SJCRH30 (cell line): ENCODE results near the gene PCBP3. TPM values are rescaled to one million over a fixed set of nuclear protein-coding genes. Genes with fewer than 3 reads are reported as not detected.
"Not testable (repeated sequence)": the region's sequence is repeated elsewhere in the genome, so short reads cannot be mapped to it uniquely, and the experiment has no call there.

Experiments
- DNase-seq, 2 experiments: peaks; one replicate each; pipeline ENCODE4 v3.0.0-alpha.2; 2015 to 2020
- H3K27ac ChIP-seq: fragments of 250-450 bp; sonication (Bioruptor Pico); 2 replicates; pipeline ENCODE4 v1.5.1; 2020; ENCODE audit warnings: mild to moderate bottlenecking, moderate library complexity
- H3K27me3 ChIP-seq: fragments of 250-450 bp; sonication (Bioruptor Pico); 2 replicates; pipeline ENCODE4 v1.5.1; 2020; ENCODE audit warnings: mild to moderate bottlenecking, moderate library complexity
- H3K36me3 ChIP-seq: fragments of 250-450 bp; sonication (Bioruptor Pico); 2 replicates; pipeline ENCODE4 v1.5.1; 2020; ENCODE audit warnings: mild to moderate bottlenecking, moderate library complexity
- H3K4me1 ChIP-seq: fragments of 250-450 bp; sonication (Bioruptor Pico); 2 replicates; pipeline ENCODE4 v1.5.1; 2020; ENCODE audit warnings: mild to moderate bottlenecking, moderate library complexity
- H3K4me3 ChIP-seq: fragments of 250-450 bp; sonication (Bioruptor Pico); 2 replicates; pipeline ENCODE4 v1.5.1; 2020; ENCODE audit warnings: mild to moderate bottlenecking, moderate library complexity
- H3K9me3 ChIP-seq: fragments of 250-450 bp; sonication (Bioruptor Pico); replicated peaks from 2 replicates; pipeline ENCODE4 v1.5.1; 2020; ENCODE audit warnings: mild to moderate bottlenecking, moderate library complexity
- total RNA-seq: library from RNA; depleted of rRNA; stranded (reverse); fragments of >200 nt; shearing (Covaris generic); gene quantifications from 2 replicates; pipeline ENCODE4 v1.2.3, GENCODE V29; 2014

Gene PCBP3
- total RNA-seq, 1 experiment from 2014 or later = not detected

DNA sequence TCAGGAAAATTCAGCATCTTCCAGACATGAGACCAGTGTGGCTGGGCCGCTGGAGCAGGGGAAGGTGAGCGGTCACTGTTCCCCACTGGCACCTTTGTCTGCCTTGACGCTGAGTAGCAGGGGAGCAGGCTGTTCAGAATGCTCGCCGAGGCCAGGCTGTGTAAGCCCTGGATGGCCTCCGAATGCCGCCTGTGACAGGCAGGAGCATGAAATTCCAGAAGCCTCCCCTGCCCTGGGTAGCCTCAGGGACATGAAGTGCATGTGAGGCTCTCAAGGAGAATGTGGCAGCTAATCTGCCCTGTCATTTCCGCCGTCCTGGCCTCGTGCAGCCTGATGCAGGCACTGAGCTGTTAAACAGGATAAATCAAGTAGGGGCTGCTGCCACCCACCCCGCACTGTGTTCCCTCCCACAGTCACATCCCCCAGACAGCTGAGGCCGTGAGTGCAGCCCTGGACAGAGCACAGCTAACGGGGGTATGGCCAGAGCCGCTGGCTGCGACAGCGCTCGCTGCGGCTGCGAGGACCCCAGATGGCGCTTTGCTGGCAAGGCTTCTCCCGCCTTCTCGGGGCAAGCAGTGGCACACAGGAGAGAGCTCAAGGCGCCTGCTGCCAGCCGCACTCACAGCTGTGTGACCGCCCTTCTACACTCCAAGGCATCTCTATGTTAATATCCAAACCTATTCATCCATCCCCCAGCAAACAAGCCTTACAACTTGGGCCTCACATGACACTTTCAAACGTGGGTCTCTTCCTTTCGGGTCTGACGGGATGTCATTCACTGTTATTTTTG lies 233.1 kb downstream of the PCBP3 start:
- H3K27ac ChIP-seq = peak overlapping the region; percentile 86; the same call in 1 of the 2 replicates
- peaks cover 46% of the 10 kb centered on the region for H3K4me1 ChIP-seq
- H3K9me3 ChIP-seq = peaks cover 5% of the 10 kb centered on the region; the same call in 1 of the 2 replicates
- H3K4me3 ChIP-seq = no peak overlapping the region
- H3K36me3 ChIP-seq = no peaks in the 10 kb centered on the region
- DNase-seq = no peak
- H3K27me3 ChIP-seq = no peaks in the 10 kb centered on the region

DNA sequence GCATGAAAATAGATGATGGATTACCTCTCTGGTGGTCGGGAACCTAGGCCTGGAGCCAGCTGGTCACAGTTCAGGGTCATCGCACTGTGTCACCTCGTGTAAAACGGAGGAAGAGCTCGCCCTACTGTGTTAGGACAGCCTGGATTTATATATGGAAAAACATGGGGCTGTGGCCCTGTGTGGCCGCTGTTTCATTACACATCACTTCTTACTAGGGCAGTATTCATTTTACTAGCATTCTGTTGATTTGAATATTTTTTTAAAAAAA lies 233.6 kb downstream of the PCBP3 start:
- no peak for DNase-seq
- peaks cover 46% of the 10 kb centered on the region for H3K4me1 ChIP-seq
- no peak overlapping the region for H3K4me3 ChIP-seq
- H3K27ac ChIP-seq = no peak overlapping the region
- H3K27me3 ChIP-seq = no peaks in the 10 kb centered on the region
- H3K9me3 ChIP-seq = peaks cover 5% of the 10 kb centered on the region; the same call in 1 of the 2 replicates
- no peaks in the 10 kb centered on the region for H3K36me3 ChIP-seq

DNA sequence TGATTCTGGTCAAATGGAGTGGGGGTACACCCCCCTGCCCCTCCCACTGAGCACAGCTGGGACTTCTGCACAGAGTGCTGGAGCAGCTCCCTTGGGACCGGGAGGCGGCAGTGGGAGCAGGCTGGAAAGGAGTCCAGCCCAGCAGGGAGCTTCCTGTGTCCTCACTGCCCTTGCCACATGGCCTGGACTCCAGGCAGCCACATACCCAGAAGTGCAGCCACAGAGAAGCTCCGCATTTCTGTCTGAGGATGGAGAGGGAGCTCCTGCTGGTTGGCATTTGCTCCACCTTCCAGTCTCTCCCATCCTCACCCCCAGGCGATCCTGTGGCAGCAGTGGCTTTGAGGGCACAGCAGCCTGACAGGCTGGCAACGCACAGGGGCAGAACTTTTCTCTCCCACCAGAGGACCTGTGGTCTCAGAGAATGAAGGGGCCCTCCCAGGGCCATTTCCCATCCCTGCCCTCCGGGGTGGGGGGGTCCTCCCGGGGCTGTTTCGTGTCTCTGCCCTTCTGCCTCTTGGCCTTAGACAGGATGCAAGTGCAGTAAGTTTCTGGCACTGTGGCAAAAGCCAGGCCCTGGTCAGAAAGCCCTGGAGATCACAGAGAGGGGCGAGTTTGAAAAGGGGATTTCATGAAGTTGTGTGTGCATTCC lies 234.4 kb downstream of the PCBP3 start:
- no peak overlapping the region for H3K27ac ChIP-seq
- no peaks in the 10 kb centered on the region for H3K36me3 ChIP-seq
- peaks cover 5% of the 10 kb centered on the region; the same call in 1 of the 2 replicates for H3K9me3 ChIP-seq
- H3K27me3 ChIP-seq = no peaks in the 10 kb centered on the region
- DNase-seq = peak; percentile 50 to 51
- H3K4me1 ChIP-seq = peaks cover 48% of the 10 kb centered on the region
- no peak overlapping the region for H3K4me3 ChIP-seq

DNA sequence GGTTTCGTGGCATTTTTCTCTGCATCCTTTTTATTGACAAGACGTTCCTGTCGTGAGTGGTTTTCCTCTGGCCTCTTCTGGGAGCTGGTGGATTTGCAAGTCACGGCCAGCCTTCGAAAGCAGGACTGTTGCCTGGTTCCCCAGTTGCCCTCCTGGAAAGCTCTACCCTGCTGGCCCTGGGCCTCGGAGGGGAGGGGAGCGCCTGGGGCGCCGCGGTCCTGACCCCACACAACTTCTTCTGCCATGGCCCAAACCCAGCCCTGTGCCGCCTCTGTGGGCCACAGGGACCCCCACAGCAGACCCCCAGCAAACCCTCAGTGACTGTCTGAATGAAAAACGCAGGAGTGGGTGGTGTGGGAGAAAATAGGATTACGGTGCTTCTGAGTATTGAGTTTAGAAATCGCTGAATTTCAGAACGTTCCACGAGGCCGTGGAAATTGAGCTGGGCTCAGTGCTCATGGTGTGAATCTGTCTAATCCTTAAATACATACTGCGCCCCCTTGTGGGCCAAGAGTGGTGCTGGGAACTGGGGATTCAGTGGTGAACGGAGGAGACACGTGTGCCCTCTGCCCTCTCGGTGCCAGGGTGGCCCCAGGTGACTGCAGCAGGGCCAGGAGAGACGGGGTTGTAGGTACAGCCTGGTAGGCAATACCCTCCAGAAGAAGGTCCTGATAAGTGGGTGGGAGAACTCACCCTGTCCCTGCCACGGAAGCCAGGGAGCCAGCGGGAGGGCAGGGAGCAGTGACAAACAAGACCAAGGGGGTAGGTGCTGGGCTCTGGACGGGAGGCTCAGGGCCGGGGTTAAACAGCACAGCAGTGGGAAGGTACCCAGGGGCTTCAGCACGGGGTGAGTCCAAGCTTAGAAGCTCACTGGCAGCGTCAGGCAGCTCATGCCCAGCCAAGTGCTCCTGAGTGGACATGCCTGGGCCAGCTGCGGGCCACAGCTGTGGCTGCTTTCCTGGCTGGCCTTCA lies 236.9 kb downstream of the PCBP3 start:
- H3K27ac ChIP-seq = no peak overlapping the region
- peak; percentile 67 to 83 for DNase-seq
- H3K9me3 ChIP-seq = no peaks in the 10 kb centered on the region
- no peaks in the 10 kb centered on the region for H3K27me3 ChIP-seq
- peaks cover 44% of the 10 kb centered on the region for H3K4me1 ChIP-seq
- no peak overlapping the region for H3K4me3 ChIP-seq
- no peaks in the 10 kb centered on the region for H3K36me3 ChIP-seq

DNA sequence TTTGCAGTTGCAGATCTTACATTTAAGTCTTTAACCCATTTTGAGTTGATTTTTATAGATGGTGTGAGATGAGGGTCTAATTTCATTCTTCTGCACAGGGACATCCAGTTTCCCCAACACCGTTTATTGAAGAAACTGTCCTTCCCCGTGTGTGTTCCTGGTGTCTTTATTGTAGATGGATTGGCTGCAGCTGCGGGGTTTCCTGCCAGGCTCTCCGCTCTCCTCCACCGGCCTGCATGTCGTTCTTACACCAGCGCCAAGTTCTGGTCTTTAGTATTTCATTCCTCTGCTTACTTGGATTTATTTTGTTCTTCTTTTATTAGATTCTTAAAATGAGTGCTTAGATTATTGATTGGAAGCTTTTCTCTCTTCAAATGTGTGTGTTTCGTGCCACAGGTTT lies 239.1 kb downstream of the PCBP3 start:
- no peak overlapping the region for H3K27ac ChIP-seq

DNA sequence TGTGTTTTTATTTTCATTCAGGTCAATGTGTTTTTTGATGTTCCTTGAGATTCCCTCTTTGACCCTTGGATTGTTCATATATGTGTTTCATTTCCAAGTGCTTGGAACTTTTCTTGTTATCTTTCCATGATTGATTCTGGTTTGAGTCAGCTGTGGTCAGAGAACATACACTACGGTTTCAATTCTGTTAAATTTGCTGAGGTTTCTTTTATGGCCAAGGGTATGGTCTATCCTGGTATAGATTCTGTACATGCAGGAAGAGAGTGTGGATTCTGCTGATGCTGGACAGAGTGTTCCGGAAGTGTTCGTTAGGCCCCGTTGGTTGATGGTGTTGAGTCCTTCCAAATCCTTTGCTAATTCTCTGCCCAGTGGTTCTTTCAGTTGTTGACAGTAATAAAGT lies 239.6 kb downstream of the PCBP3 start:
- DNase-seq = no peak
- Histone ChIP-seq H3K9me3 (no peaks in the 10 kb centered on the region), H3K27ac (no peak overlapping the region), H3K4me1 (peaks cover 31% of the 10 kb centered on the region), H3K27me3 (no peaks in the 10 kb centered on the region), H3K36me3 (no peaks in the 10 kb centered on the region), H3K4me3 (no peak overlapping the region)

More for the DNA sequence above, 239.1 kb downstream of the PCBP3 start:
- H3K4me3 ChIP-seq = no peak overlapping the region
- no peaks in the 10 kb centered on the region for H3K9me3 ChIP-seq
- no peak for DNase-seq
- peaks cover 33% of the 10 kb centered on the region for H3K4me1 ChIP-seq
- no peaks in the 10 kb centered on the region for H3K27me3 ChIP-seq
- no peaks in the 10 kb centered on the region for H3K36me3 ChIP-seq

DNA sequence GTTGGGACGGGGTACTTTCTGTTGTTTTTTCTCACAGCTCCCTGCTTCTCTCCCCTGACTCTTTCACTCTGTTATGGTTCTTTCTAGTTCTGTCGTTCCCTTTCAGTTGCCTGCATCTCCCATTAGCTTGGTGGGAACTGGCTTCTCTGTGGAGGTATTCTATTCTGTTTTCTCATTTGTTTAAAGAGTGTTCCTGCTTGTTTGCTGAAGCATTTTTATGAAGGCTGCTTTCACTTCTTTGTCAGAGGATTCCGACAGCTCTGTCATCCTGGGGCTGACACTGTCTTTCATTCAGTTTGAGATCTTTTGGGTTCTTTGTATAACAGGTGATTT lies 242.0 kb downstream of the PCBP3 start:
- Histone ChIP-seq H3K9me3 (no peaks in the 10 kb centered on the region), H3K4me3 (no peak overlapping the region), H3K4me1 (peaks cover 51% of the 10 kb centered on the region), H3K27me3 (no peaks in the 10 kb centered on the region), H3K27ac (no peak overlapping the region), H3K36me3 (no peaks in the 10 kb centered on the region)
- no peak for DNase-seq

DNA sequence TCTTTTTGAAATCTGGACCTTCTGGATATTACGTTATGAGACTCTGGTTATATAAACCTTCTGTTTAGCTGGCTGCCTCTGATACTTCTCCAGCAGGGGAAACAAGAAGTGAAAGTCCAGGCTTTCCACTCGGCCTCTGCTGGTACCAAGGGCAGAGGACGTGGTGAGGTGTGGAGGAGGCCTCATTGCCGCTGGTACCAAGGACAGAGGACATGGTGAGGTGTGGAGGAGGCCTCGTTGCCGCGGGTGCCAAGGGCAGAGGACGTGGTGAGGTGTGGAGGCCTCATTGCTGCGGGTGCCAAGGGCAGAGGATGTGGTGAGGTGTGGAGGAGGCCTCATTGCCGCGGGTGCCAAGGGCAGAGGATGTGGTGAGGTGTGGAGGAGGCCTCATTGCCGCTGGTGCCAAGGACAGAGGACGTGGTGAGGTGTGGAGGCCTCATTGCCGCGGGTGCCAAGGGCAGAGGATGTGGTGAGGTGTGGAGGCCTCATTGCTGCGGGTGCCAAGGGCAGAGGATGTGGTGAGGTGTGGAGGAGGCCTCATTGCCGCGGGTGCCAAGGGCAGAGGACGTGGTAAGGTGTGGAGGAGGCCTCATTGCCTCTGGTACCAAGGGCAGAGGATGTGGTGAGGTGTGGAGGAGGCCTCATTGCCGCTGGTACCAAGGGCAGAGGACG lies 242.5 kb downstream of the PCBP3 start:
- H3K27me3 ChIP-seq, H3K27ac ChIP-seq, H3K9me3 ChIP-seq, H3K4me3 ChIP-seq, H3K36me3 ChIP-seq, DNase-seq: not testable (repeated sequence)
- peaks cover 46% of the 10 kb centered on the region for H3K4me1 ChIP-seq

DNA sequence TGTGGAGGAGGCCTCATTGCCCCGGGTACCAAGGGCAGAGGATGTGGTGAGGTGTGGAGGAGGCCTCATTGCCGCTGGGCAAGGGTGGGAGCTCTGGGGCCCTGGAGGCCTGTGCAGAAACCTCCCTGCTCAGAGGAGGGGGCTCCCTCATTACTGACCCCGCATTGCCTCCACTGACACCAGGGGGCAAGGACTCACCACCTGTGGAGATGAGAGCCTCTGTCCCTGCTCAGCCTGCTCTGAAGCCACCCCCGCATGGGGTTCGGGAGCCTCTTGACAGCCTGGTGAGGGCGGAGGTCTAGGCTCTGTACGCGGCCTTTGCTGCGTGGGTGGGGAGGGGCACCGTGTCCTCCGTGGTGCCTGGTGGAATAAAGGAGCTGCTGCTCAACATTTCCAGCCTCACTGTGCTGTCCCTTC lies 243.1 kb downstream of the PCBP3 start:
- Histone ChIP-seq H3K27me3 (no peaks in the 10 kb centered on the region), H3K4me1 (peaks cover 44% of the 10 kb centered on the region), H3K4me3 (no peak overlapping the region), H3K9me3 (no peaks in the 10 kb centered on the region), H3K27ac (peak overlapping the region; percentile 55), H3K36me3 (no peaks in the 10 kb centered on the region)
- no peak for DNase-seq

DNA sequence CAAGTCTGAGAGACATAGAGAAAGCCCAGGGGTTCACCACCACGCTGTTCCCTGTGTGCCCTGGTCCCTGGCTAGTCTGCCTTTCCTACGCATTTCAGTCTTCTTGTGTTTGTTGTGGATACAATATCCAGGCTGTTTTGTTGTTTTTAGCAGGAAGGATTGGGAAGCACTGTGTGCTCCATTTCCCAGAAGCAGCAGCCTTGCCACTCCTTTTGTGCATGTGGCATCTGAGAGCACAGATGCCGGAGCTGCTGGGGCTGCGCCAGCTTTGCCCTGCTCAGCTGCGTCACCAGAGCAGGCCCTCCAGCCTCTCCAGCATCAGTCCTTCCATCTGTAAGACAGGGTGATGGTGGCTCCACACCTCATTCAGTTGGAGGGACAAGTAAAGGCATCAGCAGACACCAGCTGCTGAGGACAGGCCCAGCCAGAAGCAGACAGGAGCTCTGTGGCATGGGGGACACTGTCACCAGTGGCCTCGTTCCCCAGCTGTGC lies 243.6 kb downstream of the PCBP3 start:
- Histone ChIP-seq H3K27me3 (no peaks in the 10 kb centered on the region), H3K27ac (peak overlapping the region; percentile 55), H3K4me1 (peaks cover 49% of the 10 kb centered on the region), H3K36me3 (no peaks in the 10 kb centered on the region), H3K9me3 (no peaks in the 10 kb centered on the region), H3K4me3 (no peak overlapping the region)
- DNase-seq = peak; percentile 27 to 53

DNA sequence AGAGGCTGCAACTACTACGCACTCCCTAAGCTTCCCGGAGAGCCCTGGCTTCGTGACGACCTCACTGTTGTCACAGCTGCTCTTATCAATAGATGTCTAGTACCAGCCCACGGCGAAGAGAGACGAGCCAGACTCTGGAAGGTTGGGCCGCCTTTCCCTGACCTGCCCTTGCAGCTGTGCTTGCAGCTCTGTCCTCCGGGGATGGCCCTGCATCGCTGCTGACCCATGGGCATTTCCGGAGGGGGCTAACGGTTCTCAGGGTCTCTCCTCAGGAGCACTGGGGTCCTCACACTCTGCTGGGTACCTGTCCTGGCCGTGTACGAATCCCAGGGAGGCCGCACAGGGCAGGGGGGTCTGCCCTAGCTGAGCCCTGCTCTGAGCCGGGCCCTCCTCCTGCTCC lies 244.3 kb downstream of the PCBP3 start:
- Histone ChIP-seq H3K4me1 (peaks cover 52% of the 10 kb centered on the region), H3K9me3 (no peaks in the 10 kb centered on the region), H3K27me3 (no peaks in the 10 kb centered on the region), H3K27ac (peak overlapping the region; percentile 55), H3K4me3 (peak overlapping the region; percentile 10), H3K36me3 (no peaks in the 10 kb centered on the region)
- peak; percentile 89 to 94 for DNase-seq

DNA sequence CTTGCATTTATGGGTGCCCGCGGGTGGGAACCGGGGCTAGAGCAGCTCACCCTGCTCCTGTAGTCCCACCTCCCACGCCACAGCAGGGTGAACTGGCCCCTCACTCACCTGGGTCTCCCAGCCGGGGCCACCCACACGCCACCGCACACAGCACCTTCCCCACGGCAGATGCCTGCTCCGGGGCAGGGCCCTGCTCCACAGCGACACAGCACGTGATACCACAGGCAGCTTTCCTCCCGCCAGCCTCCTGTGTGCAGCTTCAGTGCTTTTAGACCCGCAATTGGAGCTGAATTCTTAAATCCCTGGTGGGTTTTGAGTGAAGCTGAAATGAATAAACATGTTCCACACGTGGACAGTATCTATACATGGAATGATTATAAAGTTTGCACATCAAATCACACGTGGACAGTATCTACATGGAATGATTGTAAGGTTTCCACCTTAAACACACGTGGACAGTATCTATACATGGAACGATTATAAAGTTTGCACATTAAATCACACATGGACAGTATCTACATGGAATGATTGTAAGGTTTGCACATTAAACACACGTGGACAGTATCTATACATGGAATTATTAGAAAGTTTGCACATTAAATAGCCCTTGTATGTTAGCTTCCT lies 245.0 kb downstream of the PCBP3 start:
- H3K9me3 ChIP-seq = no peaks in the 10 kb centered on the region
- H3K27ac ChIP-seq = peak overlapping the region; percentile 55; the same call in 1 of the 2 replicates
- no peaks in the 10 kb centered on the region for H3K36me3 ChIP-seq
- no peaks in the 10 kb centered on the region for H3K27me3 ChIP-seq
- H3K4me3 ChIP-seq = no peak overlapping the region
- H3K4me1 ChIP-seq = peaks cover 47% of the 10 kb centered on the region
- DNase-seq = no peak

DNA sequence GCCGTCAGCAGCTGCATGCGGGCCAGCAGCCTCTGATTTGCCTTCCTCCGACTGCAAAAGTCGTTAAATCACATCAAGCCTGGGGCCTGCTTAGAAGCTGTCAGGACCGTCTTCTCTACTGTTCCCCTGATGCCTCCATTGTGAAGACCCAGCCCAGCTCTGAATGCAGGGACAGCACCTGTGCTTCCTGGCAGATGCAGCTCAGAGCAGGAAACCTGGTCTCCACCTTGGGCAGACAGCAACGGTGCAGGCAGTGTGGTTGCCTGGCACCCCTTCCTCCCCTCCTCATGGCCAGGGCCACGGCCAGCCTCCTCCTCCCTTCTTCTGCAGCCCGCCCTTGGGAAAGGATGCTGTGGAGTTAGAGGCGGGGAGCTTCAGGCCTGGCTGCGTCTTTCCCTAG lies 245.7 kb downstream of the PCBP3 start:
- Histone ChIP-seq H3K4me1 (peaks cover 47% of the 10 kb centered on the region), H3K36me3 (no peaks in the 10 kb centered on the region), H3K9me3 (no peaks in the 10 kb centered on the region), H3K27me3 (no peaks in the 10 kb centered on the region), H3K27ac (no peak overlapping the region), H3K4me3 (no peak overlapping the region)
- DNase-seq = no peak

DNA sequence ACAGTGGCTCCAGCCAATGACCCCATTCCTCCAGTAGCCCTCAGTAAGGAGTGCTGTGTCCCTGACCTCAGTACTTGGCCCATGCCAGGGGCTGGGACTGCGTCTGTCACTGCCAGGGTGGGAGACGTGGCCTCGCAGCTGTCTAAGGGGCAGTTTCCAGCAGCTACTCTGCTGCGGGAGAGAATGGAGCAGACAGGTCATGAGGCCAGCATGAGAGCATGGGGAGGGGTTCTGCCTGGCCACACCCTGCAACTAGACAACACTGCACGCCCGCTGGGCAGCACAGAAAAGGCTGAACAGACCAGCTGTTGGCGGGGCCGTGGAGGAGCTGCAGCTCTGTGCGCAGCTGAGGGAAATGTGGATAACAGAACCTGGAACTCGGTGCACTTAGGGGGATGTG lies 246.4 kb downstream of the PCBP3 start:
- no peaks in the 10 kb centered on the region for H3K27me3 ChIP-seq
- no peaks in the 10 kb centered on the region for H3K9me3 ChIP-seq
- H3K27ac ChIP-seq = no peak overlapping the region
- peaks cover 50% of the 10 kb centered on the region for H3K4me1 ChIP-seq
- H3K4me3 ChIP-seq = no peak overlapping the region
- peak; percentile 81 to 82 for DNase-seq
- no peaks in the 10 kb centered on the region for H3K36me3 ChIP-seq
